Measurements from ENCODE around the gene CATSPERB.
"Not testable (repeated sequence)": the region's sequence is repeated elsewhere in the genome, so short reads cannot be mapped to it uniquely, and the experiment has no call there.

CATSPERB gene

GRCh38 chr14:91731986-91732385, at the start of gene CATSPERB:
Gene CATSPERB, minus strand, starts transcription at chr14:91732086. Its CDS starts 2,607 bp downstream, at chr14:91729479.
- DNase-seq = no peak
- in situ Hi-C loops (cut with MboI; ENCODE audit: low pct_unique_long_range_greater_than_20kb, low sequenced_read_pairs) = no loop called here

GRCh38 chr14:91780452-91780851, 48.6 kb upstream of the CATSPERB start:
- DNase-seq = no peak

GRCh38 chr14:91778217-91778616, 46.3 kb upstream of the CATSPERB start:
- no peak for DNase-seq
- in situ Hi-C loops (cut with MboI; ENCODE audit: low pct_unique_long_range_greater_than_20kb, low sequenced_read_pairs) = no loop called here

More at GRCh38 chr14:91780452-91780851, 48.6 kb upstream of the CATSPERB start:
- in situ Hi-C loops (cut with MboI; ENCODE audit: low pct_unique_long_range_greater_than_20kb, low sequenced_read_pairs) = no loop called here

- DNase-seq = peak; percentile 40
- in situ Hi-C loops (cut with MboI; ENCODE audit: low pct_unique_long_range_greater_than_20kb, low sequenced_read_pairs) = no loop called here
These were observed 42.5 kb upstream of the CATSPERB start for GRCh38 chr14:91774140-91775096.

GRCh38 chr14:91770185-91770584, 38.3 kb upstream of the CATSPERB start:
- no peak for DNase-seq
- in situ Hi-C loops (cut with MboI; ENCODE audit: low pct_unique_long_range_greater_than_20kb, low sequenced_read_pairs) = no loop called here

- DNase-seq = no peak
- in situ Hi-C loops (cut with MboI; ENCODE audit: low pct_unique_long_range_greater_than_20kb, low sequenced_read_pairs) = no loop called here
These were observed 23.8 kb upstream of the CATSPERB start for GRCh38 chr14:91755570-91756295.

GRCh38 chr14:91754819-91755218, 22.9 kb upstream of the CATSPERB start:
- in situ Hi-C loops (cut with MboI; ENCODE audit: low pct_unique_long_range_greater_than_20kb, low sequenced_read_pairs) = no loop called here
- no peak for DNase-seq

GRCh38 chr14:91754185-91754584, 22.3 kb upstream of the CATSPERB start:
- in situ Hi-C loops (cut with MboI; ENCODE audit: low pct_unique_long_range_greater_than_20kb, low sequenced_read_pairs) = no loop called here

GRCh38 chr14:91753501-91754128, 21.7 kb upstream of the CATSPERB start:
- in situ Hi-C loops (cut with MboI; ENCODE audit: low pct_unique_long_range_greater_than_20kb, low sequenced_read_pairs) = no loop called here
- no peak for DNase-seq

More at GRCh38 chr14:91754185-91754584, 22.3 kb upstream of the CATSPERB start:
- DNase-seq = no peak

GRCh38 chr14:91752961-91753360, 21.1 kb upstream of the CATSPERB start:
- no peak for DNase-seq
- in situ Hi-C loops (cut with MboI; ENCODE audit: low pct_unique_long_range_greater_than_20kb, low sequenced_read_pairs) = no loop called here

GRCh38 chr14:91751719-91752118, 19.8 kb upstream of the CATSPERB start:
- in situ Hi-C loops (cut with MboI; ENCODE audit: low pct_unique_long_range_greater_than_20kb, low sequenced_read_pairs) = no loop called here
- DNase-seq = no peak

- no peak for DNase-seq
- in situ Hi-C loops (cut with MboI; ENCODE audit: low pct_unique_long_range_greater_than_20kb, low sequenced_read_pairs) = no loop called here
These were observed 18.8 kb upstream of the CATSPERB start for GRCh38 chr14:91750634-91751198.

GRCh38 chr14:91749868-91750267, 18.0 kb upstream of the CATSPERB start:
- in situ Hi-C loops (cut with MboI; ENCODE audit: low pct_unique_long_range_greater_than_20kb, low sequenced_read_pairs) = no loop called here
- DNase-seq = no peak

- in situ Hi-C loops (cut with MboI; ENCODE audit: low pct_unique_long_range_greater_than_20kb, low sequenced_read_pairs) = no loop called here
These were observed 16.2 kb upstream of the CATSPERB start for GRCh38 chr14:91748049-91748448.

GRCh38 chr14:91745344-91745743, 13.5 kb upstream of the CATSPERB start:
- in situ Hi-C loops (cut with MboI; ENCODE audit: low pct_unique_long_range_greater_than_20kb, low sequenced_read_pairs) = no loop called here
- DNase-seq = no peak

More at GRCh38 chr14:91748049-91748448, 16.2 kb upstream of the CATSPERB start:
- no peak for DNase-seq

- no peak for DNase-seq
- in situ Hi-C loops (cut with MboI; ENCODE audit: low pct_unique_long_range_greater_than_20kb, low sequenced_read_pairs) = no loop called here
These were observed 12.2 kb upstream of the CATSPERB start for GRCh38 chr14:91744068-91744480.

GRCh38 chr14:91743305-91743653, 11.4 kb upstream of the CATSPERB start:
- DNase-seq = no peak
- in situ Hi-C loops (cut with MboI; ENCODE audit: low pct_unique_long_range_greater_than_20kb, low sequenced_read_pairs) = no loop called here

- in situ Hi-C loops (cut with MboI; ENCODE audit: low pct_unique_long_range_greater_than_20kb, low sequenced_read_pairs) = no loop called here
- no peak for DNase-seq
These were observed 10.9 kb upstream of the CATSPERB start for GRCh38 chr14:91742621-91743304.

GRCh38 chr14:91739867-91740266, 8.0 kb upstream of the CATSPERB start:
- DNase-seq; in situ Hi-C loops (cut with MboI; ENCODE audit: low pct_unique_long_range_greater_than_20kb, low sequenced_read_pairs): not testable (repeated sequence)

Measured in KBM-7 (cell line).